ENCODE measurements around the gene IDS. TPM values are rescaled to one million over a fixed set of nuclear protein-coding genes. Genes with fewer than 3 reads are reported as not detected.
"Not testable (repeated sequence)": the region's sequence is repeated elsewhere in the genome, so short reads cannot be mapped to it uniquely, and the experiment has no call there.

Gene IDS
- total and polyA plus RNA-seq, 4 donors = 5.3 to 21.9 (median 15.4) TPM

DNA sequence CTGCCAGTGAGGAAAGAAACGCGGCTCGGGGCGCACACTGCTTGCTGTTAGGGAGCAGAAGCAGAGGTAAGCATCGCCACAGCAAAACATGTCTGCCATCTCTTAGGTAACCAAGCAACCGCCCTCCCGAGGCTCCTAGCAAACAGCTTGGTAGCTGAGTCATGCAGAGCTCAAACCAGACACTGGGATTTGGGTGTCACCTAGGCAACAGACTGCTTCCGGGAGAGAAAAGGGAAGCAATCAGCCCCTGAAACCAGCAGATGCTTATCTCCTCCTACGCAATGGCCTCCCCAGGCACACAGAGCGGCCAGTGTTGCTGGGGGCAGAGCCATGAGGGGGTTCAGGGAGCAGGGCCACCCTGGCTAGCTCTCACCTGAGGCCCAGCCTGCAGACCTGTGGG is 1.7 kb downstream of the IDS start:
- DNase-seq (ENCODE audit: low spot score); H3K9ac ChIP-seq (ENCODE audit: low read depth in 1 of 2, low read length in 2 of 2); H3K27ac ChIP-seq (ENCODE audit: low read depth in 1 of 2, low read length in 2 of 2); H3K9me3 ChIP-seq (ENCODE audit: control insufficient read depth in 4 of 4, low read length in 3 of 4); H3K27me3 ChIP-seq (ENCODE audit: control insufficient read depth in 4 of 4, insufficient read depth in 4 of 4, low read length in 3 of 4); H3K4me3 ChIP-seq (ENCODE audit: low read depth in 1 of 3, low read length in 3 of 3): not testable (repeated sequence)
- 64% methylated on average over 5 of the region's 10 CpGs for WGBS
- Histone ChIP-seq H3K4me1 (ENCODE audit: control insufficient read depth in 4 of 4, insufficient read depth in 4 of 4, low read length in 3 of 4) (peaks cover 0 to 10% (median 7%) of the 10 kb centered on the region in 4 donors), H3K36me3 (ENCODE audit: control insufficient read depth in 4 of 4, insufficient read depth in 3 of 4, low read depth in 1 of 4, low read length in 3 of 4) (peaks cover 0 to 20% (median 8%) of the 10 kb centered on the region in 4 donors)

GRCh38 chrX:149502923-149503322 is 2.2 kb downstream of the IDS start:
- WGBS = 75% methylated on average over 5 of the region's 5 CpGs

GRCh38 chrX:149499766-149500165 is 5.3 kb downstream of the IDS start:
- Histone ChIP-seq H3K36me3 (ENCODE audit: control insufficient read depth in 4 of 4, insufficient read depth in 3 of 4, low read depth in 1 of 4, low read length in 3 of 4) (peaks cover 1 to 42% (median 24%) of the 10 kb centered on the region in 4 donors), H3K27ac (ENCODE audit: low read depth in 1 of 2, low read length in 2 of 2) (no peak overlapping the region), H3K4me1 (ENCODE audit: control insufficient read depth in 4 of 4, insufficient read depth in 4 of 4, low read length in 3 of 4) (peaks cover 0 to 14% (median 12%) of the 10 kb centered on the region in 4 donors), H3K27me3 (ENCODE audit: control insufficient read depth in 4 of 4, insufficient read depth in 4 of 4, low read length in 3 of 4) (no peaks in the 10 kb centered on the region), H3K4me3 (ENCODE audit: low read depth in 1 of 3, low read length in 3 of 3) (no peak overlapping the region), H3K9me3 (ENCODE audit: control insufficient read depth in 4 of 4, low read length in 3 of 4) (no peaks in the 10 kb centered on the region), H3K9ac (ENCODE audit: low read depth in 1 of 2, low read length in 2 of 2) (no peak overlapping the region)
- DNase-seq (ENCODE audit: low spot score) = no peak
- WGBS = 94% methylated on average over 5 of the region's 5 CpGs
- no peak for TF ChIP-seq ZBTB33 (IDR thresholded peaks at IDR 0.05)
- no peak for TF ChIP-seq YY1 (IDR thresholded peaks at IDR 0.05)
- TF ChIP-seq MAX (IDR thresholded peaks at IDR 0.05) = no peak
- no peak for TF ChIP-seq HNF4G (IDR thresholded peaks at IDR 0.05)
- no peak for TF ChIP-seq FOXA1 (IDR thresholded peaks at IDR 0.05)
- TF ChIP-seq NR2F2 (IDR thresholded peaks at IDR 0.05) = no peak
- no peak for TF ChIP-seq SP1 (IDR thresholded peaks at IDR 0.05)
- no peak for TF ChIP-seq FOXA2 (IDR thresholded peaks at IDR 0.05)
- TF ChIP-seq RXRA (IDR thresholded peaks at IDR 0.05) = no peak
- TF ChIP-seq, protein P1, sequence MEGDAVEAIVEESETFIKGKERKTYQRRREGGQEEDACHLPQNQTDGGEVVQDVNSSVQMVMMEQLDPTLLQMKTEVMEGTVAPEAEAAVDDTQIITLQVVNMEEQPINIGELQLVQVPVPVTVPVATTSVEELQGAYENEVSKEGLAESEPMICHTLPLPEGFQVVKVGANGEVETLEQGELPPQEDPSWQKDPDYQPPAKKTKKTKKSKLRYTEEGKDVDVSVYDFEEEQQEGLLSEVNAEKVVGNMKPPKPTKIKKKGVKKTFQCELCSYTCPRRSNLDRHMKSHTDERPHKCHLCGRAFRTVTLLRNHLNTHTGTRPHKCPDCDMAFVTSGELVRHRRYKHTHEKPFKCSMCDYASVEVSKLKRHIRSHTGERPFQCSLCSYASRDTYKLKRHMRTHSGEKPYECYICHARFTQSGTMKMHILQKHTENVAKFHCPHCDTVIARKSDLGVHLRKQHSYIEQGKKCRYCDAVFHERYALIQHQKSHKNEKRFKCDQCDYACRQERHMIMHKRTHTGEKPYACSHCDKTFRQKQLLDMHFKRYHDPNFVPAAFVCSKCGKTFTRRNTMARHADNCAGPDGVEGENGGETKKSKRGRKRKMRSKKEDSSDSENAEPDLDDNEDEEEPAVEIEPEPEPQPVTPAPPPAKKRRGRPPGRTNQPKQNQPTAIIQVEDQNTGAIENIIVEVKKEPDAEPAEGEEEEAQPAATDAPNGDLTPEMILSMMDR (IDR thresholded peaks at IDR 0.05; ENCODE audit: low read depth, low read length, missing input control) = no peak

More at GRCh38 chrX:149502923-149503322, 2.2 kb downstream of the IDS start:
- H3K9ac ChIP-seq (ENCODE audit: low read depth in 1 of 2, low read length in 2 of 2); H3K27me3 ChIP-seq (ENCODE audit: control insufficient read depth in 4 of 4, insufficient read depth in 4 of 4, low read length in 3 of 4); DNase-seq (ENCODE audit: low spot score); H3K27ac ChIP-seq (ENCODE audit: low read depth in 1 of 2, low read length in 2 of 2); H3K4me3 ChIP-seq (ENCODE audit: low read depth in 1 of 3, low read length in 3 of 3); H3K9me3 ChIP-seq (ENCODE audit: control insufficient read depth in 4 of 4, low read length in 3 of 4): not testable (repeated sequence)
- Histone ChIP-seq H3K4me1 (ENCODE audit: control insufficient read depth in 4 of 4, insufficient read depth in 4 of 4, low read length in 3 of 4) (peaks cover 0 to 10% (median 7%) of the 10 kb centered on the region in 4 donors), H3K36me3 (ENCODE audit: control insufficient read depth in 4 of 4, insufficient read depth in 3 of 4, low read depth in 1 of 4, low read length in 3 of 4) (peaks cover 1 to 22% (median 12%) of the 10 kb centered on the region in 4 donors)

- Histone ChIP-seq H3K27ac (ENCODE audit: low read depth in 1 of 2, low read length in 2 of 2) (no peak overlapping the region), H3K4me3 (ENCODE audit: low read depth in 1 of 3, low read length in 3 of 3) (no peak overlapping the region), H3K27me3 (ENCODE audit: control insufficient read depth in 4 of 4, insufficient read depth in 4 of 4, low read length in 3 of 4) (no peaks in the 10 kb centered on the region), H3K9ac (ENCODE audit: low read depth in 1 of 2, low read length in 2 of 2) (no peak overlapping the region), H3K9me3 (ENCODE audit: control insufficient read depth in 4 of 4, low read length in 3 of 4) (no peaks in the 10 kb centered on the region), H3K4me1 (ENCODE audit: control insufficient read depth in 4 of 4, insufficient read depth in 4 of 4, low read length in 3 of 4) (peaks cover 0 to 6% (median 5%) of the 10 kb centered on the region in 4 donors), H3K36me3 (ENCODE audit: control insufficient read depth in 4 of 4, insufficient read depth in 3 of 4, low read depth in 1 of 4, low read length in 3 of 4) (peaks cover 1 to 48% (median 24%) of the 10 kb centered on the region in 4 donors)
- TF ChIP-seq RAD21 (IDR thresholded peaks at IDR 0.05) (no peak), FOXA2 (IDR thresholded peaks at IDR 0.05) (no peak), TAF1 (conservative IDR thresholded peaks at IDR 0.05) (no peak)
- WGBS = 98% methylated on average over 4 of the region's 4 CpGs
- DNase-seq (ENCODE audit: low spot score) = no peak
Observed at GRCh38 chrX:149498767-149499166, 6.3 kb downstream of the IDS start.
